ENCODE measurements around the gene CIRBP. TPM values are rescaled to one million over a fixed set of nuclear protein-coding genes. Genes with fewer than 3 reads are reported as not detected.

CIRBP gene
- total RNA-seq, 1 donor from 2014 or later: 421 TPM

DNA sequence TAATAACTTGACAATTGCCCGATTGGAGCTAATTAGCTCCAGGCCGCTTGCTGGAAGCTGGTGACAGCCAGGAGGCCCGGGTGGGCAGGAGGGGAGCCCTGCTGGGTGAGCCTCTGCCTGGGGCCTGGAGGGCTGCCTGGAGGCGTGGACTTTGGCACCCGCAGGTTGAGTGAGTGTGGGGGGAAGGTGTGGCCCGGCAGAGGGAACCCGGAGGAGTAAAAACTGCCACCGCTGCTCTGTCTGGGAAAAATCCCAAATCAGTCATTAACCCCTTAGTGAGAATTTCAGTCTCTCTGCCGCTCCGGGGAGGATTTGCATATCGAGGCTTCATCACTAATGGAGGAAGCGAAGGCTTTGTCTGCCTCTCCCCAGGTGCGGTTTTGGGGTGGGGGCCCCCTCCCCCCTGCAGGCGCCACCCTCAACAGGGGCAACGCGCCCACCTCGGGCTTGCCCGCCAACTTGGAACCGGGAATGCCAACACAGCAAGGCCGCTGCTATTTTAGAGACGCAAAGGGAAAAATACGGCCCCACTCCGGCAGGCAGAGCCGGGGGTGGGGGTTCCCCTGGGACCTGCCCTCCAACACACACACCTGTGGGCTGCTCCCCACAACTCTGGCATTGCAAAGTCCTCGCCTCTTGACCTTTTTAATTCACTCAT is 22.8 kb downstream of the CIRBP start:
- no peak for DNase-seq (ENCODE audit: low read depth, low spot score)

DNA sequence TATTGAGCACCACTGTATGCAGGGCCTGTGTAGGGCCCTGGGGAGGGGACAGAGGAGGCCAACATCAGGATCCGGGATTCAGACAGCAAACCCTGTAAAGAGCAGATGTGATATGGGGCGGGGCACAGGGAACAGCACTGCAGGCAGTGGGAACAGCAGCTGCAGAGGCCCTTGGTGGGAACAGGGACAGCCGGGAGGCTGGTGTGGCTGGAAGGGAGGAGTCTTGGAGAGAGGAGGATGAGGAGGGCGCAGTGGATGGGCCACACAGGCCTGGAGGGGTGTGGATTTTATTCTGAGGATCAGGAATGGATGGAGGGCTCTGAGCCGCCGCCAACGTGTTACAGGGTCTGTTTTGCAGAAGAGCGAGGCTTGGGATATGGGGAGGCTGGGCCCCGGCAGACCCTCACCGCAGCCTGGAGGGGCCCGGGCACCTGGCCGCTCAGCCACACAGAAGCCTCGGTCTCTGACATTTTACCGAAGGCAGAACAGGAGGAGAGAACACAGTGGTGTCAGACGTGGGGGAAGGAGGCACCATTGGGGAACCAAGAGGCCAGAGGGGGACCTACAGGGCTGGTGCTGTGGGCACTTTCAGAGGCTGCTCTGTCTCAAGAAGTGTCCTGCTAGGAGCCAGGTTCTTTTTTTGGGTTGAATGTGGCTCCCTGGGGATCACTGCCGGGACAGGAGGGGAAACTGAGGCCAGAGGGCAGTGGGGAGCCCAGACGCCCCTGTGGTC is 23.5 kb downstream of the CIRBP start:
- TF ChIP-seq, protein P1, sequence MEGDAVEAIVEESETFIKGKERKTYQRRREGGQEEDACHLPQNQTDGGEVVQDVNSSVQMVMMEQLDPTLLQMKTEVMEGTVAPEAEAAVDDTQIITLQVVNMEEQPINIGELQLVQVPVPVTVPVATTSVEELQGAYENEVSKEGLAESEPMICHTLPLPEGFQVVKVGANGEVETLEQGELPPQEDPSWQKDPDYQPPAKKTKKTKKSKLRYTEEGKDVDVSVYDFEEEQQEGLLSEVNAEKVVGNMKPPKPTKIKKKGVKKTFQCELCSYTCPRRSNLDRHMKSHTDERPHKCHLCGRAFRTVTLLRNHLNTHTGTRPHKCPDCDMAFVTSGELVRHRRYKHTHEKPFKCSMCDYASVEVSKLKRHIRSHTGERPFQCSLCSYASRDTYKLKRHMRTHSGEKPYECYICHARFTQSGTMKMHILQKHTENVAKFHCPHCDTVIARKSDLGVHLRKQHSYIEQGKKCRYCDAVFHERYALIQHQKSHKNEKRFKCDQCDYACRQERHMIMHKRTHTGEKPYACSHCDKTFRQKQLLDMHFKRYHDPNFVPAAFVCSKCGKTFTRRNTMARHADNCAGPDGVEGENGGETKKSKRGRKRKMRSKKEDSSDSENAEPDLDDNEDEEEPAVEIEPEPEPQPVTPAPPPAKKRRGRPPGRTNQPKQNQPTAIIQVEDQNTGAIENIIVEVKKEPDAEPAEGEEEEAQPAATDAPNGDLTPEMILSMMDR (conservative IDR thresholded peaks at IDR 0.05): no peak
- Mint-ChIP-seq H3K27me3 (ENCODE audit: low read depth) (no peaks in the 10 kb centered on the region), H3K36me3 (ENCODE audit: low read depth) (no peaks in the 10 kb centered on the region), H3K4me1 (no peaks in the 10 kb centered on the region), H3K9me3 (no peaks in the 10 kb centered on the region), H3K4me3 (peak overlapping the region; percentile 54), H3K27ac (ENCODE audit: unreplicated experiment) (no peak overlapping the region)
- DNase-seq (ENCODE audit: low read depth, low spot score): no peak

More for the DNA sequence above, 22.8 kb downstream of the CIRBP start:
- H3K36me3 Mint-ChIP-seq (ENCODE audit: low read depth): no peaks in the 10 kb centered on the region
- H3K27me3 Mint-ChIP-seq (ENCODE audit: low read depth): no peaks in the 10 kb centered on the region
- H3K4me3 Mint-ChIP-seq: peak overlapping the region; percentile 54
- H3K4me1 Mint-ChIP-seq: no peaks in the 10 kb centered on the region
- no peak overlapping the region for H3K27ac Mint-ChIP-seq (ENCODE audit: unreplicated experiment)
- no peaks in the 10 kb centered on the region for H3K9me3 Mint-ChIP-seq
- TF ChIP-seq, protein P1 (conservative IDR thresholded peaks at IDR 0.05): no peak

DNA sequence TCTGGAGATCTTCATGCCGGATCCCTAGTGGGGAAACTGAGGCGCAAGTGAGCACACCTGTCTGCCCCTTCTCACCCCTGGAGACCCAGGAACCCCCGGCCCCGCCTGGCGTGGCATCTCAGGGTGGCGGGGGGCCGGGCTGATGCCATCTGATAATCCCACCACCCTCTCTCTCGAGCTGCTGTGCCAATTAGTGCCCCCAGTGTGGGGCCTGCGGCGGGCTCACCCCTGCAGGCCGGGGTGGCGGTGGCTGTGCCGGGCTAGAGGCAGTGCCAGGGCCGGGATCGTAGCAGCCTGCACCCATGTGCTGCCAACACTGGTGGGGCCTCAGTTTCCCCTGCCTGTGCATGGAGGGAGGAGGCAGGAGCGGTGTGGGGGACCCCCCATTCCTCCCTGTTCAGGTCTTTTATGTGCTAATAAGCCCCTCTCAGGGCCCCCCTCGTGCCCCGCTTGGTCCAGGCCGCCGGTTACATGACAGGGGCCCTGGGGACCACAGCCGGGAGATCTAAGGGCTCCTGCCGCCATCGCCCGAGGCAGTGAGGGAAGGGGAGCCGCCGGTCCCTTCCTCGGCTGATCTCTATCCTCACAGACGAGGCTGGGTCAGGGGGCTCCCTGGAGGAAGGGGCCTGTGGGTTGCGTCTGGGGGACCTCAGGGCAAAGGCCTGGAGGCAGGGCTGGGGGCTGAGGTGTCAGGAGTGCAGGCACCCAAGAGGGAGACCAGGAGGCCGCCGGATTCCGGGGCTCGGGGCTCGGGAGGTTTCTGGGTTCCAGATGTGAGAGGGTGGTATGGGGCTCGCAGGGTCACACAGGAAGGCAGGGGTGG is 24.9 kb downstream of the CIRBP start:
- TF ChIP-seq, protein P1 (conservative IDR thresholded peaks at IDR 0.05): no peak
- Mint-ChIP-seq H3K27ac (ENCODE audit: unreplicated experiment) (no peak overlapping the region), H3K4me3 (no peak overlapping the region)

DNA sequence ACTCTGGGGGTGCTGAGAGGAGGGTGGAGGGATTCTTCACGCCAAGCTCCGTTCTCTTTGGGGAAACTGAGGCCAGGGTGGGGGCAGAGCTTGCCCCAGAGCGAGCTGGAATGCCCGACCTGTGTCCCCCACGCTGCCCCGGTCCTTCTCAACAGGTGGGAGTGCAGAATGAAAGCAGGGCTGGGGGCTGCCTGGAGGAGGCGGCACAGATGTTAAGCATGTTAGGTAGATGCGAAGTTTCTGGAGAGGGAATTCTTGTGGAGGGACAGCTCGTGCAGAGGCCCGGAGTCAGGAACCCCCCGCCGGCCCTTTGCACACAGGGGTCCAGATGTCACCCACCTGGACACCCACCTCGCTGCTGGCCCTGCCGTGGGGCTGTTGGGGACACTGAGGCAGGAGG is 25.6 kb downstream of the CIRBP start:
- no peaks in the 10 kb centered on the region for H3K9me3 Mint-ChIP-seq
- no peaks in the 10 kb centered on the region for H3K36me3 Mint-ChIP-seq (ENCODE audit: low read depth)
- no peaks in the 10 kb centered on the region for H3K27me3 Mint-ChIP-seq (ENCODE audit: low read depth)
- no peak overlapping the region for H3K4me3 Mint-ChIP-seq
- DNase-seq (ENCODE audit: low read depth, low spot score): no peak
- H3K4me1 Mint-ChIP-seq: no peaks in the 10 kb centered on the region
- no peak overlapping the region for H3K27ac Mint-ChIP-seq (ENCODE audit: unreplicated experiment)
- TF ChIP-seq, protein P1 (conservative IDR thresholded peaks at IDR 0.05): no peak

More for the DNA sequence above, 24.9 kb downstream of the CIRBP start:
- no peaks in the 10 kb centered on the region for H3K9me3 Mint-ChIP-seq
- no peaks in the 10 kb centered on the region for H3K4me1 Mint-ChIP-seq
- no peaks in the 10 kb centered on the region for H3K27me3 Mint-ChIP-seq (ENCODE audit: low read depth)
- H3K36me3 Mint-ChIP-seq (ENCODE audit: low read depth): no peaks in the 10 kb centered on the region
- no peak for DNase-seq (ENCODE audit: low read depth, low spot score)

DNA sequence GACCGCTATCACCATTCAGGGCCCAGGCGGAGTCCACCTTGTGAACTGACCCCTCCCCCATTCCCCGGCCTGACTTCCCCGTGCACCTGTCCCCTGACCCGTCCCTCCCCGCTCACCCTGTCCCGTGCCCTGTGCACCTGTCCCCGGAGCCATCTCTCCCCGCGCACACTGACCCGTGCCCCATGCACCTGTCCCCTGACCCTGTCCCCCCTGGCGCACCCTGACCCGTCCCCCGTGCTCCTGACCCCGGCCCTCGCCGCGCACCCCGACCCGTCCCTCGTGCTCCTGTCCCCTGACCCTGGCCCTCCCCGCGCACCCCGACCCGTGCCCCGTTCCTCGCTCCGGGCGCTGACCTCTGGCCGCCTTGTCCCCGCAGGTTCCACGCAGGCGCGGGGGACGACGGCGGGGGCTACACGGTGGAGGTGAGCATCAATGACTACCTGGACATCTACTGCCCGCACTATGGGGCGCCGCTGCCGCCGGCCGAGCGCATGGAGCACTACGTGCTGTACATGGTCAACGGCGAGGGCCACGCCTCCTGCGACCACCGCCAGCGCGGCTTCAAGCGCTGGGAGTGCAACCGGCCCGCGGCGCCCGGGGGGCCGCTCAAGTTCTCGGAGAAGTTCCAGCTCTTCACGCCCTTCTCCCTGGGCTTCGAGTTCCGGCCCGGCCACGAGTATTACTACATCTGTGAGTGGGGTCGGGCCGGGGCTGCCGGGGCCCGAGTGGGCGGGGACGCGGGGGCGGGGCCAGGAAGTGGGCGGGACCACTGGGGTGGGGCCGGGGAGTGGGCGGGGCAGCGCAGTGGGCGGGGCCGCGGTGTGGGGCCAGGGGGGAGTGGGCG is 26.3 kb downstream of the CIRBP start:
- TF ChIP-seq, protein P1 (conservative IDR thresholded peaks at IDR 0.05): no peak
- DNase-seq (ENCODE audit: low read depth, low spot score): no peak
- Mint-ChIP-seq H3K4me1 (no peaks in the 10 kb centered on the region), H3K36me3 (ENCODE audit: low read depth) (no peaks in the 10 kb centered on the region), H3K9me3 (no peaks in the 10 kb centered on the region), H3K27me3 (ENCODE audit: low read depth) (no peaks in the 10 kb centered on the region), H3K4me3 (no peak overlapping the region), H3K27ac (ENCODE audit: unreplicated experiment) (no peak overlapping the region)

All from neural crest cell (in vitro differentiated cells).